Activated T-cell treated with anti-CD3 and anti-CD28 coated beads, Interleukin-2, amount 50 U/mL, for 72 hours (primary cell): Measurements from ENCODE around the gene PPP1R12B. TPM values are rescaled to one million over a fixed set of nuclear protein-coding genes. Genes with fewer than 3 reads are reported as not detected.
"Not testable (repeated sequence)": the region's sequence is repeated elsewhere in the genome, so short reads cannot be mapped to it uniquely, and the experiment has no call there.

Source experiments
- ATAC-seq, 2 donors: fragments of 150-1000 bp; cut with Tn5 transposase; replicated peaks in 1 of 2; 2 replicates each; pipeline ENCODE4 v1.10.0; 2021; ENCODE audit warnings: moderate library complexity in 2 of 2, mild to moderate bottlenecking in 1 of 2
- DNase-seq, 2 donors: peaks; one replicate each; pipeline ENCODE4 v3.0.0; 2021 to 2022; ENCODE audit warnings: mixed read lengths in 1 of 2
- H3K27ac Mint-ChIP-seq: one replicate; pipeline ENCODE4 v1.8.0; 2022; ENCODE audit warnings: mild to moderate bottlenecking, moderate library complexity, mixed read lengths
- H3K27me3 Mint-ChIP-seq: one replicate; pipeline ENCODE4 v1.8.0; 2022; ENCODE audit warnings: low read depth, mixed read lengths
- H3K36me3 Mint-ChIP-seq, 2 donors: one replicate each; pipeline ENCODE4 v1.8.0; 2022; ENCODE audit warnings: mixed read lengths in 2 of 2, mild to moderate bottlenecking in 1 of 2; ENCODE audit not compliant: insufficient read depth in 2 of 2
- H3K4me1 Mint-ChIP-seq: one replicate; pipeline ENCODE4 v1.8.0; 2022; ENCODE audit warnings: low read depth, mixed read lengths
- H3K4me3 Mint-ChIP-seq, 2 donors: one replicate each; pipeline ENCODE4 v1.8.0; 2022; ENCODE audit warnings: mild to moderate bottlenecking in 2 of 2, mixed read lengths in 2 of 2, moderate library complexity in 2 of 2
- H3K9me3 Mint-ChIP-seq, 2 donors: one replicate each; pipeline ENCODE4 v1.8.0; 2022; ENCODE audit warnings: mixed read lengths in 2 of 2
- total RNA-seq, 2 donors: library from RNA; stranded (reverse); gene quantifications; one replicate each; pipeline ENCODE4 v1.2.3, GENCODE V29; 2022

Gene PPP1R12B
- total RNA-seq, 2 donors from 2014 or later = 17.6 to 27.0 TPM

- DNase-seq, H3K36me3 Mint-ChIP-seq, ATAC-seq, H3K4me3 Mint-ChIP-seq, H3K27me3 Mint-ChIP-seq, H3K27ac Mint-ChIP-seq, H3K9me3 Mint-ChIP-seq, H3K4me1 Mint-ChIP-seq: not testable (repeated sequence)
These were observed 69.3 kb downstream of the PPP1R12B start for GRCh38 chr1:202417762-202418201.

- not testable (repeated sequence) for H3K9me3 Mint-ChIP-seq, H3K4me3 Mint-ChIP-seq, H3K27me3 Mint-ChIP-seq, ATAC-seq, H3K4me1 Mint-ChIP-seq, H3K27ac Mint-ChIP-seq, H3K36me3 Mint-ChIP-seq, DNase-seq
These were observed 71.2 kb downstream of the PPP1R12B start for GRCh38 chr1:202419731-202420130.

DNA sequence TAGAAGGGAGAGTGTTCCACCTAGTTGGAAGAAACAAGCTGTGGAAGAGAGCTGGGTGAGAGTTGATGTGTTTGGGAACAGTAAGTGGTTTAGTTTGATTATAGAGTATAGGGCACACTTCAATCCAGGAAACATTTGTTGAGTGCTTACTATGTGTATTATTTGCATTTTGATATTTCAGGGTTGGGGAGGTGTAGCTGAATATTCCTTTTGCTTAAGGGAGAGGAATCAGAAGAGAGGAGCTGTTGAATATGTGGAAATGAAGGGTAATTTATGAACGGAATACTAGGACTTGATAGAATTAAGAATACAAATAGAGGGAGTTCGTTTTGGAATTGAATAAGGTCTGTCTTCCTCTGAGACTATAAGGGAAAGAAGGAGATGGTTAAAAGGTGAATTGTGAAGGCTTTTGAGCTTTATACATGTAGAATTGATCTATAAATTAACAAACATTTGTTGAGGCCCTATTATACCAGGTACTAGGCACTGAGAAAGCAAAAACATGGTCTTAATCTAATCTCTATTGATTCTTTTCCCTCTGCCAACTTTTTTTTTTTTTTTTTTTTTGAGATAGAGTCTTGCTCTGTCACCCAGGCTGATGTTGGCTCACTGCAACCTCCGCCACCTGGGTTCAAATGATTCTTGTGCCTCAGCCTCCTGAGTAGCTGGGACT lies 72.1 kb downstream of the PPP1R12B start:
- H3K4me3 Mint-ChIP-seq, H3K27ac Mint-ChIP-seq, H3K9me3 Mint-ChIP-seq, DNase-seq, ATAC-seq, H3K4me1 Mint-ChIP-seq, H3K36me3 Mint-ChIP-seq, H3K27me3 Mint-ChIP-seq: not testable (repeated sequence)

DNA sequence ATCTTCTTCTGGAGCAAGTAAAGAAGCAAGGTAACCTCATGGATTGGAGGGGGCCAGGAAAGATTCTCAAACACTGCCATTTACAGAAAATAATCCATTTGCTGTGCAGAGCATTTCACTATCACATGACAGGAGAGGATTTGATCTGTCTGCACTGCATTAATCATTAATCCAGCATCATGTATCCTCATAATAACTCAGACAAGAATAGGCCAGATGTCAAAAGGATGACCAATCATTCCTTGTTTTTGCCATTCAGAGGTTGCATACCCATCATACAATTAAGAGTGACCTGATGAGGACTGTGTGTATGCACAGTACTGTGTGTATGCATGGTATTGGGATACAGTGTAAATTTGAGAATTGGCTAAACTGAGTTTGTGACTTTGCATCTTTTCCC lies 74.2 kb downstream of the PPP1R12B start:
- H3K27ac Mint-ChIP-seq, H3K4me1 Mint-ChIP-seq, ATAC-seq, H3K4me3 Mint-ChIP-seq, DNase-seq, H3K9me3 Mint-ChIP-seq, H3K36me3 Mint-ChIP-seq, H3K27me3 Mint-ChIP-seq: not testable (repeated sequence)

DNA sequence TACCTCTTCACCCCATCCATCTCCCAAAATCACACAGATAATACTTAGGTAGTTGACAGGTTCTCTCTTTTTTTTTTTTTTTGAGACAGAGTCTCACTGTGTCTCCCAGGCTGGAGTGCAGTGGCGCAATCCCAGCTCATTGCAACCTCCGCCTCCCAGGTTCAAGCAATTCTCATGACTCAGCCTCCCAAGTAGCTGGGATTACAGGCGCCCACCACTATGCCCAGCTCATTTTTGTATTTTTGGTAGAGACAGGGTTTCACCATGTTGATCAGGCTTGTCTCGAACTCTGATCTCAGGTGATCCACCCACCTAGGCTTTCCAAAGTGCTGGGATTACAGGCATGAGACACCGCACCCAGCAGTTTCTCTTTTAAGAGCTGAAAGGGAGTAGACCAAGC lies 75.8 kb downstream of the PPP1R12B start:
- not testable (repeated sequence) for H3K4me3 Mint-ChIP-seq, DNase-seq, H3K4me1 Mint-ChIP-seq, H3K27ac Mint-ChIP-seq, ATAC-seq, H3K36me3 Mint-ChIP-seq, H3K9me3 Mint-ChIP-seq, H3K27me3 Mint-ChIP-seq

DNA sequence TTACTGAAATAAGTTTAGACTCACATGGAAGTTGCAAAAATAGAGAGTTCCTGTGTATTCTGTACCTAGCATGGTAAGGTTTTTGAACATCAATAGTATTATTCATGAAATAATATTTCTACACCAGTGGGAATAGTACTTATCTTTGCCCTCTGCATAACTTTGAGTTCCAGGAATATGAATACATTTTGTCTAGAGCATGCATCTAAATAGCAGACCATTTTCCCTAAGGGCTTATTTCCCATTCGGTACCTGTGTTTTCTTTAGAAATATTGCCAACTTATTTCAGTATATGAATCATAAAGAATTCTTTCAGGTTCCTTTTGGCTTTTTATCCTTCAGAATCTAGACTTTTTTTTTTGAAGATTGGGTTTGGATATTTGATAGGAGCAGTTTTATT lies 81.6 kb downstream of the PPP1R12B start:
- not testable (repeated sequence) for H3K4me1 Mint-ChIP-seq, DNase-seq, ATAC-seq, H3K4me3 Mint-ChIP-seq, H3K27me3 Mint-ChIP-seq, H3K9me3 Mint-ChIP-seq, H3K36me3 Mint-ChIP-seq, H3K27ac Mint-ChIP-seq

GRCh38 chr1:202432338-202432737 lies 83.8 kb downstream of the PPP1R12B start:
- not testable (repeated sequence) for H3K4me1 Mint-ChIP-seq, H3K36me3 Mint-ChIP-seq, H3K27ac Mint-ChIP-seq, H3K4me3 Mint-ChIP-seq, ATAC-seq, H3K9me3 Mint-ChIP-seq, DNase-seq, H3K27me3 Mint-ChIP-seq

- no peak overlapping the region for H3K27ac Mint-ChIP-seq
- no peaks in the 10 kb centered on the region for H3K4me1 Mint-ChIP-seq
- no peak for DNase-seq
- no peaks in the 10 kb centered on the region for H3K27me3 Mint-ChIP-seq
- H3K9me3 Mint-ChIP-seq = no peaks in the 10 kb centered on the region
- ATAC-seq = no peak
- H3K4me3 Mint-ChIP-seq = no peak overlapping the region
- H3K36me3 Mint-ChIP-seq = no peaks in the 10 kb centered on the region
These were observed 84.9 kb downstream of the PPP1R12B start for GRCh38 chr1:202433155-202434043.

- no peak for ATAC-seq
- Mint-ChIP-seq H3K27me3 (no peaks in the 10 kb centered on the region), H3K27ac (peak overlapping the region; percentile 33), H3K36me3 (no peaks in the 10 kb centered on the region), H3K4me1 (no peaks in the 10 kb centered on the region), H3K4me3 (no peak overlapping the region), H3K9me3 (no peaks in the 10 kb centered on the region)
- no peak for DNase-seq
These were observed 85.6 kb downstream of the PPP1R12B start for GRCh38 chr1:202434059-202434458.

GRCh38 chr1:202438393-202439174 lies 90.1 kb downstream of the PPP1R12B start:
- Mint-ChIP-seq H3K4me3 (no peak overlapping the region), H3K27ac (no peak overlapping the region), H3K27me3 (no peaks in the 10 kb centered on the region), H3K36me3 (peaks cover 0 to 1% of the 10 kb centered on the region in 2 donors), H3K4me1 (no peaks in the 10 kb centered on the region), H3K9me3 (no peaks in the 10 kb centered on the region)
- no peak for DNase-seq
- no peak for ATAC-seq

- Mint-ChIP-seq H3K4me1 (no peaks in the 10 kb centered on the region), H3K36me3 (peaks cover 0 to 1% of the 10 kb centered on the region in 2 donors), H3K4me3 (no peak overlapping the region), H3K27me3 (no peaks in the 10 kb centered on the region), H3K9me3 (no peaks in the 10 kb centered on the region), H3K27ac (no peak overlapping the region)
- DNase-seq = no peak
- ATAC-seq = no peak
These were observed 90.8 kb downstream of the PPP1R12B start for GRCh38 chr1:202439308-202439707.

DNA sequence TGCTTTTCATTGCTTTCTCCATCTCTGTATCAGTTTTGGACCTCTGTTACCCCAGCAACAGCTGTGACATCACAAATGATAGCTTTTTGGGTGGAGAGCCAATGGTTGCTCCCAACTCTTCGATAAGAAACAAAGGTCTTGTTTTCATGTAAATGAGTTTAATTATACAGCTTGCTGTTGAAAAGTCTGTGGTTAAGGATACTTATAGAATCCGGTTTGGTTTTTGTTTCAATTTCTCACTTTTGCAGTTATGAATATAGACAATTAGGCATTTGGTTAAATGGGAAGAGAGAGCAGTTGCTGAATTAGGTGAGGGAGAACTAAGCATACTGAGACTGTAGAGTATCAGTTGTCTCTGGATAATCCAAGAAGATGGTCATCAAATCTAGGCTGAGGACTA lies 99.6 kb downstream of the PPP1R12B start:
- H3K4me1 Mint-ChIP-seq, H3K27me3 Mint-ChIP-seq, DNase-seq, H3K4me3 Mint-ChIP-seq, H3K27ac Mint-ChIP-seq, H3K36me3 Mint-ChIP-seq, H3K9me3 Mint-ChIP-seq, ATAC-seq: not testable (repeated sequence)

GRCh38 chr1:202451641-202452040 lies 103.1 kb downstream of the PPP1R12B start:
- H3K27ac Mint-ChIP-seq, H3K27me3 Mint-ChIP-seq, H3K4me3 Mint-ChIP-seq, H3K36me3 Mint-ChIP-seq, ATAC-seq, H3K9me3 Mint-ChIP-seq, DNase-seq: not testable (repeated sequence)
- peaks cover 11% of the 10 kb centered on the region for H3K4me1 Mint-ChIP-seq
